GM12872 (cell line): ENCODE data around the gene PPM1H.

Experiments
- CTCF ChIP-seq: IDR thresholded peaks from 3 replicates; pipeline ENCODE4 v1.5.1; 2011; ENCODE audit warnings: low read depth, mild to moderate bottlenecking, low read length, moderate library complexity; ENCODE audit not compliant: insufficient read depth

PPM1H gene

GRCh38 chr12:62847709-62848108, 87.2 kb downstream of the PPM1H start:
- TF ChIP-seq CTCF, result no peak

- TF ChIP-seq CTCF, result no peak
Measured at GRCh38 chr12:62846491-62846890, 88.5 kb downstream of the PPM1H start.

GRCh38 chr12:62844915-62845314, 90.0 kb downstream of the PPM1H start:
- TF ChIP-seq CTCF, result no peak

DNA sequence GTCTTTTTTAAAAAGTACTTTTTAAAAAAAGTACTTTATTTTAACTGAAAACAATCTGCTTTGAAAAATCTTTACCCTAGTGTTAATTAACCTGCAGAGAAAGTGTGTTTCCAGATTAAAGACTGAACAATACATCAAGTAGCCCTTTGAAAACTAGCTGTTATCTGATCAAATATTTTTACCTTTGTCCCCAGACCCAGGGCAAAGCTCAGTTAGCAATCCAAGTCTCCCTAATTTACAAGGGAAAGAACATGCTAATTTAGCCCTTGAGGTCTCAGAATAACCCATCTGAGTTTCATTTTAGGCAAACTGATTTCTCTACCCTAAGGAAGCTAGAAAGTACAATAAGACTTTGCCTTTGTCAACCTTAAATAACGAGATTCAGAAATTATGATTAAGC, 91.2 kb downstream of the PPM1H start:
- no peak for TF ChIP-seq CTCF

GRCh38 chr12:62841846-62842245, 93.1 kb downstream of the PPM1H start:
- TF ChIP-seq CTCF, result no peak

GRCh38 chr12:62840806-62841205, 94.1 kb downstream of the PPM1H start:
- TF ChIP-seq CTCF, result no peak

DNA sequence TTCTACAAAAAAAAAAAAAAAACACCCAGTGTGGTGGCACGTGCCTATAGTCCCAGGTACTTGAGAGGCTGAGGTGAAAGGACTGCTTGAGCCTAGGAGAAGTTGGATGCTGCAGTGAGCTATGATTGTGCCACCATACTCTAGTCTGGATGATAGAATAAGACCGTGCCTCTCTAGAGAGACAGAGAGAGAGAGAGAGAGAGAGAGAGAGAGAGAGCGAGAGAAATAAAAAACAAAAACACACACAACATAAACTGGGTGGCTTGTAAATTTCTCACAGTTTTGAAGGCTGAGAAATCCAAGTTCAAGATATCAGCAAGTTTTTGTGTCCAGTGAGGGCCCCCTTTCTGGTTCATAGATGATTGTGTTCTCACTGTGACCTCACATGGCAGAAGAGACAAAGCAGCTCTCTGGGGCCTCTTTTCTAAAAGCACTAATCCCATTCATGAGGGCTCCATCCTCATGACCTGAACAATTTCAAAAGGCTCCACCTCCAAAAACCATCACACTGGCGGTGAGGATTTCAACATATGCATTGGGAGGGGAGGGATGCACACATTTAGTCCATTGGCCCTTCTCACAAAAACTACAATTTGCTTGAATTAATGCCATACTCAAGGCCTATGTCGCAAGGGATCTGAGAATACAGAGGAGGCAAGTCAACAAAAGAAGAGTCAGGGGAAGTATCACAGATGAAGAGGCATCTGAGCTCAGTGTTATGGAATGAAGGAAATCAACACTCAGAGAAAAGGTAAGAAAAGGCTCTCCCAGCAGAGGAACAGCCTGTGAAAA, 94.9 kb downstream of the PPM1H start:
- no peak for TF ChIP-seq CTCF
